ENCODE data around the gene SDR39U1.
A peak's percentile ranks its signal among the peaks of the same experiment; 100 is the strongest.

The SDR39U1 gene

GRCh38 chr14:24438223-24439097 is 4.1 kb downstream of the SDR39U1 start:
- DNase-seq (ENCODE audit: low spot score in 2 of 2): no peak
- Histone ChIP-seq H3K4me1 (peaks cover 12% of the 10 kb centered on the region), H3K9me3 (no peaks in the 10 kb centered on the region), H3K4me3 (no peak overlapping the region), H3K27me3 (ENCODE audit: low read depth) (no peaks in the 10 kb centered on the region), H3K36me3 (replicated peaks) (peaks cover 54% of the 10 kb centered on the region)
- in situ Hi-C loops (cut with MboI; ENCODE audit: low sequenced_read_pairs): no loop called here

DNA sequence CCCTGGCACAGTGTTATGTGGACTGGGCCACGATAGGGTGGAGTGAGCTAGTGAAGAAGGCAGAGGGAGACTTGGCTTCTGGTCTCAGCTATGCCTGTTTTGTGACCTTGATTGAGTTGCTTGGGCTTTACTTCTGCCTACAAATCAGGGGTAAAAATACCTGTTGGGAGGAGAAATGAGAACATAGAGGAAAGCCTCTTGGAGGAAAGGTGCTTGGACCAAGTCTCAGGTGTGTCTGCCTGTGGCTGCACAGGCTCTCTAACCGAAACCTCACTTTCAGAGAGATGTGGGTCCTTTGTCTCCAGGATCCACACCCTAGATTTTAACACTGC is 4.9 kb downstream of the SDR39U1 start:
- no peaks in the 10 kb centered on the region for H3K27me3 ChIP-seq (ENCODE audit: low read depth)
- in situ Hi-C loops (cut with MboI; ENCODE audit: low sequenced_read_pairs): no loop called here
- DNase-seq (ENCODE audit: low spot score in 2 of 2): no peak
- no peak overlapping the region for H3K4me3 ChIP-seq
- peaks cover 9% of the 10 kb centered on the region for H3K4me1 ChIP-seq
- peaks cover 61% of the 10 kb centered on the region for H3K36me3 ChIP-seq (replicated peaks)
- H3K9me3 ChIP-seq: no peaks in the 10 kb centered on the region

DNA sequence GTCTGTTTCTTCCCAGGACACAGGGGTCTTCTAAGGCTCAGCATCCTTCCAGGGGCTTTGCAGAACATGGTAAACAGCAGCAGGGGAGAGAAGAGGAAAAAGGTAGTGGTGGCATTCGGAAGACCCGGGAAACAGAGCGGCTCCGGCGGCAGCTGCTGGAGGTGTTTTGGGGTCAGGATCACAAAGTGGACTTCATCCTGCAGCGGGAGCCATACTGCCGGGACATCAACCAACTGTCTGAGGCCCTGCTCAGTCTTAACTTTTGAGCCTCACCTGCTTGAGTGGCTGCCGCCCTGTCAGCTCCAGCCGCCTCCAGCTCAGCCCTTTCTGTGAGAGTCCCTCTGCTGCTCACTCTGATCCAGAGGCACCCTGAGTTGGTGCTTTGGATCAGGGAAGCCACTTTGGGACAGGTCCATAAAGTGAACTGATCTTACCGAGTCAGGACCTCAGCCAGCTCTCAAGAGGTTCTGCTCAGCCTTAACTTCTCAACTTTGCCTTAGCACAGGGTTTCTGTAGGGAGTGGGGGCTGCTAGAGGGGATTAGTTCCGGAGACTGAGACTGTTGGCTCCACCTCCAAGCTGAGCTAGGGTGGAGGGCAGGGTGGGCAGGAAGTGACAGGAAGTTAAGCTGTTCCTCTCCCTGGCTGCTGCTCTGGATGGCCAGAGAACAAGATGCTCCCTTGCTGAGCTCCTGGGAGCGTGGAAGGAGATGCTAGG is 5.4 kb downstream of the SDR39U1 start:
- Histone ChIP-seq H3K27me3 (ENCODE audit: low read depth) (no peaks in the 10 kb centered on the region), H3K36me3 (replicated peaks) (peaks cover 65% of the 10 kb centered on the region), H3K9me3 (no peaks in the 10 kb centered on the region), H3K4me1 (peaks cover 9% of the 10 kb centered on the region), H3K4me3 (no peak overlapping the region)
- no peak for DNase-seq (ENCODE audit: low spot score in 2 of 2)
- in situ Hi-C loops (cut with MboI; ENCODE audit: low sequenced_read_pairs): no loop called here

DNA sequence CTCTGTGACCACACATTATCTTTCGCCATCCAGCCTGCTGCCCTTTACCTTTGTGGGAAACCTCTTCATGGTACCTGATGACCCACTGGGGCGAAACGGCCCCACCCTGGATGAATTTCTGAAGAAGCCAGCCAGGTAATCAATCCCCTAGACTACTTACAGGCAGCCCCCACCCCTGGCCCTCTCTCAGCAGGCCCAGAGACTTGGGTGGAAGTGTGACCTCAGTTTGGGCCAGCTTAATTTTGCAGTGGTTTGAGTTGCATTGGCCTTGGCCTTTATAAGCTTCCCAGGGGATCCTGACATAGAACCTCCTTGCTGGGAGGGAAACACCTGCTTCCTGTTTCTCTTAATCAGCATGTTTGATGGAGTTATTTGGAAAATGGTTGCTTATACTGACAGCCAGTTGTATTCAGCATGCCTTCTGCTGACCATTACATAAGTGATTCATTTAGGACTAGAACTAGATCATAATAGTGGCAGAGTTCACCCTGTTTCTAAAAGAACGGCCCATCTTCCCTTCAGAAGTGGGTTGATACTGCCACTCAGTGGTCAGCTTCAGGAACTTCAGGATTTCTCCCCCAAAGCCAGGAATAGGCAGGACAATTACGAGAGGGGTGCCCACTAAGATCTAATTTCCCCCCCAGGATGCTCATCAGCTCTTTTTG is 6.1 kb downstream of the SDR39U1 start:
- Histone ChIP-seq H3K9me3 (no peaks in the 10 kb centered on the region), H3K27me3 (ENCODE audit: low read depth) (no peaks in the 10 kb centered on the region), H3K4me1 (peaks cover 6% of the 10 kb centered on the region), H3K4me3 (no peak overlapping the region), H3K36me3 (replicated peaks) (peaks cover 65% of the 10 kb centered on the region)
- in situ Hi-C loops (cut with MboI; ENCODE audit: low sequenced_read_pairs): no loop called here
- DNase-seq (ENCODE audit: low spot score in 2 of 2): peak; percentile 55 to 56

DNA sequence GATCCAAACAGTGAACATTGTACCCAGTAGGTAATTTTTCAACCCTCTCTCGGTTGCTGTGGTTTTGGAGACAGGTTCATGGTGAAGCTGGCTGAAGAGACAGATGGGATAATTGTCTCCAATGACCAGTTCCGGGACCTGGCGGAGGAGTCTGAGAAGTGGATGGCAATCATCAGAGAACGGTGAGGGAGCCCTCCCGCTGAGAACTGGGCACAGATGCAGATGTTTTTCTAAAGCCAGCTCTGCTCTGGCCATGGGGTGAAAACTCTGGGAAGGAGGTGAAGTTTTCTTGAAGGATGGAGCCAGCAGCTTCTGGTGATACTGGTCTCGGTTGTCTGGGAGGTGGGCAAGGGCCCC is 6.6 kb downstream of the SDR39U1 start:
- H3K9me3 ChIP-seq: no peaks in the 10 kb centered on the region
- H3K27me3 ChIP-seq (ENCODE audit: low read depth): no peaks in the 10 kb centered on the region
- H3K4me1 ChIP-seq: peaks cover 6% of the 10 kb centered on the region
- in situ Hi-C loops (cut with MboI; ENCODE audit: low sequenced_read_pairs): no loop called here
- DNase-seq (ENCODE audit: low spot score in 2 of 2): no peak
- peaks cover 60% of the 10 kb centered on the region for H3K36me3 ChIP-seq (replicated peaks)
- H3K4me3 ChIP-seq: no peak overlapping the region

DNA sequence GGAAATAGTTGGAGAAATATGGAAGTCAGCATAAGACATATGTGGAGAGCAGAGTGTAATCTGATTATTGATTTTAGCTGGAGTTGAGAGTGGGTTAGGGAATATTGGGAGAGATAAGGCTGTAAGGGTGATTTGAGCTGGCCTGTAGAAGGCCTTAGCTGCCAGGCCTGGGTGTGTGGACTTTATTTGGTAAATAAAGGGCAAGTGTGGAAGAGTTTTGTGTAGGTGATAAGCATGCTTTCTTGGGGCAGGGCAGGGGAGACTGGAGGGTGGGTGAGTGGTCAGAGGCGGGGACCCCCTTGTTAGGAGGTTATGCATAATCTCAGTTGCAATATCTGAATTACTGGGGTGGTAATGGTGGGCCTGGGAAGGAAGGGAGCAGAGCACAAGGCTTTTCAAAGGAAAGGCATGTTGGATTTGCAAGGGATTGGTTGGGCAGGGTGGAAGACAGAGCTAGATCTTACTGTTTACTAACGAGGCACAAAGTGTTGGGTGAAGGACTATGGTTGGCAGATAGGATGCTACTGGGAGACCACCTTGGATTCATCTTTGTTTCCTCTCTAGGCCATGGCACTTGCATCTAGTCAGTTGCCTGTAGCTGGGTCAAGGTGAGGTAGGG is 7.3 kb downstream of the SDR39U1 start:
- Histone ChIP-seq H3K4me1 (peaks cover 8% of the 10 kb centered on the region), H3K36me3 (replicated peaks) (peaks cover 56% of the 10 kb centered on the region), H3K27me3 (ENCODE audit: low read depth) (no peaks in the 10 kb centered on the region), H3K9me3 (no peaks in the 10 kb centered on the region), H3K4me3 (no peak overlapping the region)
- no peak for DNase-seq (ENCODE audit: low spot score in 2 of 2)
- in situ Hi-C loops (cut with MboI; ENCODE audit: low sequenced_read_pairs): no loop called here

GRCh38 chr14:24434676-24435075 is 7.9 kb downstream of the SDR39U1 start:
- Histone ChIP-seq H3K4me3 (no peak overlapping the region), H3K36me3 (replicated peaks) (peaks cover 53% of the 10 kb centered on the region)
- DNase-seq (ENCODE audit: low spot score in 2 of 2): no peak

DNA sequence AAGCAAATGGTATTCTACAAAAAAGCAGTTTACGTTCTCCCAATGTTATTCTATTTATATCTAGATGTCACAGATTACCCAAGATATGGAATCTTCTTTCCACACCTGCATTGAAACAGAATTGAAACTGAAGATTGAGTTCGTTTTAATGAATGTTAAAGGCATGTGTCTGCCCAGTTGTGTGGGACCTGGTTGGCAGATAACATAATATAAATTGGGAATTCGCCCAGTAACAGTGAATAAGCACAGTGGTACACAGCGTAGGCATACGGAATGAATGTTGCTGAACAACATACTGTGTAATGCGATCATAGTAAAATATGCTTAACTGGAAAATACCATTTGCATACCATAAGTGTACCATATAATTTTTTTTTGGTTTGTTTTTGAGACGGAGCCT is 8.5 kb downstream of the SDR39U1 start:
- in situ Hi-C loops (cut with MboI; ENCODE audit: low sequenced_read_pairs): loop anchor here (5.0 kb wide), 2 partner anchors 102 to 192 kb away; partner anchors contain the start of gene TINF2
- Histone ChIP-seq H3K9me3 (no peaks in the 10 kb centered on the region), H3K4me1 (peaks cover 13% of the 10 kb centered on the region), H3K4me3 (no peak overlapping the region), H3K27me3 (ENCODE audit: low read depth) (no peaks in the 10 kb centered on the region), H3K36me3 (replicated peaks) (peaks cover 46% of the 10 kb centered on the region)
- DNase-seq (ENCODE audit: low spot score in 2 of 2): no peak

More at GRCh38 chr14:24434676-24435075, 7.9 kb downstream of the SDR39U1 start:
- no peaks in the 10 kb centered on the region for H3K9me3 ChIP-seq
- in situ Hi-C loops (cut with MboI; ENCODE audit: low sequenced_read_pairs): loop anchor here (5.0 kb wide), 2 partner anchors 102 to 192 kb away; partner anchors contain the start of gene TINF2
- H3K27me3 ChIP-seq (ENCODE audit: low read depth): no peaks in the 10 kb centered on the region
- H3K4me1 ChIP-seq: peaks cover 8% of the 10 kb centered on the region

DNA sequence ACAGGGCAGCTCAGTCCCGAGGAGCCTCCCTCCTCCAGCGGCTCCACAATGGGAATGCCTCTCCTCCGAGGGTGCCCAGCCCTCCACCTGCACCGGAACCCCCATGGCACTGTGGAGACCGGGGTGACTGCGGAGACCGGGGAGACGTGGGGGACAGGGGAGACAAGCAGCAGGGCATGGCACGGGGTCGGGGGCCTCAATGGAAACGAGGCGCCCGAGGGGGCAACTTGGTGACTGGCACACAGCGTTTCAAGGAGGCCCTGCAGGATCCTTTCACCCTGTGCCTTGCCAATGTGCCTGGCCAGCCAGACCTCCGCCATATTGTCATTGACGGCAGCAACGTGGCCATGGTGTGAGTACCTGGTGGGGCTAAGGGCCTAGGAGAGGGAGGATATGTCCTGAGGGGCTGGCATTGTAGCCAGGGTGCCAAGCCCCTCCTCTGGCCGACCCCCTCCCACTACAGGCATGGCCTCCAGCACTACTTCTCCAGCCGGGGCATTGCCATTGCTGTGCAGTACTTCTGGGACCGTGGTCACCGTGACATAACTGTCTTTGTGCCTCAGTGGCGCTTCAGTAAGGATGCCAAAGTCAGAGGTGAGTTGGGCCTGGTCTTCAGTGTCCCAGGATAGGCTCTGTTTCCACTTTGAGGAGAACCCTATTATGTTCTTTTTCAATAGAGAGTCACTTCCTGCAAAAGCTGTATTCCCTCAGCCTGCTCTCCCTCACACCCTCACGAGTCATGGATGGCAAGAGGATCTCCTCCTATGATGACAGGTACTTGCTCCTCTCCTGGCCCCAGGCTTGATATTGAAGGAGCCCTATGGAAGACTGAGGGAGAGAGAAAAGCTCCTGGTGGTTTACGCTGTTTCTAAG is 10.1 kb downstream of the SDR39U1 start:
- H3K27me3 ChIP-seq (ENCODE audit: low read depth): no peaks in the 10 kb centered on the region
- in situ Hi-C loops (cut with MboI; ENCODE audit: low sequenced_read_pairs): loop anchor here (5.0 kb wide), 2 partner anchors 100 to 190 kb away; partner anchors contain the start of gene TINF2
- H3K4me3 ChIP-seq: no peak overlapping the region
- H3K9me3 ChIP-seq: no peaks in the 10 kb centered on the region
- H3K36me3 ChIP-seq (replicated peaks): peaks cover 31% of the 10 kb centered on the region
- H3K4me1 ChIP-seq: peaks cover 13% of the 10 kb centered on the region
- DNase-seq (ENCODE audit: low spot score in 2 of 2): no peak

DNA sequence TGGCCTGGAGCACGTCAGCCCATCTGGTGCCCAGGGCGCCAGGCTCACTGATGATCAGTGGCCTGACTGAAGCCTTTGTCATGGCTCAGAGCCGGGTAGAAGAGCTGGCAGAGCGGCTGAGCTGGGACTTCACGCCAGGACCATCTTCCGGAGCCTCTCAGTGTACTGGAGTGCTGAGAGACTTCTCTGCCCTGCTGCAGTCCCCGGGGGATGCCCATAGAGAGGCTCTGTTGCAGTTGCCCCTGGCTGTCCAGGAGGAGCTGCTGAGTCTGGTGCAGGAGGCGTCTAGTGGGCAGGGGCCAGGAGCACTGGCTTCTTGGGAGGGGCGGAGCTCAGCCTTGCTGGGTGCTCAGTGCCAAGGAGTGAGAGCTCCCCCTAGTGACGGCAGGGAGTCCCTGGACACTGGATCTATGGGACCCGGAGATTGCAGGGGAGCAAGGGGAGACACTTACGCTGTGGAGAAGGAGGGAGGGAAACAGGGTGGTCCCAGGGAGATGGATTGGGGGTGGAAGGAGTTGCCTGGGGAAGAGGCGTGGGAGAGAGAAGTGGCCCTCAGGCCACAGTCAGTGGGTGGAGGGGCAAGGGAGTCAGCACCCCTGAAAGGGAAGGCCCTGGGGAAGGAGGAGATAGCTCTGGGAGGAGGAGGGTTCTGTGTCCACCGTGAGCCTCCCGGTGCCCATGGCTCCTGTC is 10.9 kb downstream of the SDR39U1 start:
- Histone ChIP-seq H3K4me3 (no peak overlapping the region; the same call in 1 of the 2 replicates), H3K4me1 (peaks cover 13% of the 10 kb centered on the region)
- in situ Hi-C loops (cut with MboI; ENCODE audit: low sequenced_read_pairs): loop anchor here (5.0 kb wide), 2 partner anchors 99 to 189 kb away; partner anchors contain the start of gene TINF2

DNA sequence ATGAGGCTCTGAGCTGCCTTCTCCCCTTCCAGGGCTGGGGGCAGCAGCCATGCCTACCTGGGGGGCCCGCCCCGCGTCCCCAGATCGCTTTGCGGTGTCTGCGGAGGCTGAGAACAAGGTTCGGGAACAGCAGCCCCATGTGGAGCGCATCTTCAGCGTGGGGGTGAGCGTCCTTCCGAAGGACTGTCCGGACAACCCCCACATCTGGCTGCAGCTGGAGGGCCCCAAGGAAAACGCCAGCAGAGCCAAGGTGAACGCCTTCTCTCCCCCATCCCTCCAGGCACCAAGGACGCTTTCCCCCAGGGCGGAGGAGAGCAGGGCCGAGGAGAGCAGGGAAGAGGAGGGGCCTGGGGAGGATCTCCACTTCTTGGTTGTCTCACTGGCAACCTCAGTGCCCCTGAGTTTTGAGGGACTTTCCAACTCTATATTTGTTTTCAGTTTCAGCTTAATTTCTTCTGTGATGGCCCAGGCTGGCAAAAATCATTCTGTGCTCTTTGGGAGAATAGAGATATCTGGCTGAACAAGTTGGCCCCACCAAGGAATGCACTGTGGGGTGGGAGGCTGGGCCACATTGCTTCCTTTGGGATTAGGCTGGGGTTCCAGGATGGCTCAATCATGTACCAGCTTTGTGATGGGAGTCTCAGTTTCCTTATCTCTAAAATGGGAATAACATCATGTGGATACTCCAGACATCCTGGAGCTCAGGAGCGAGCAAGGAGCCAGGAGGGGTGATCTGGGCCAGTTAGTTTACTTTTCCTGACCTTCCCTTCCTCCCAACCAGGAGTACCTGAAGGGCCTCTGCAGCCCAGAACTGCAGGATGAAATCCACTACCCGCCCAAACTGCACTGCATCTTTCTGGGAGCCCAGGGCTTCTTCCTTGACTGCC is 11.7 kb downstream of the SDR39U1 start:
- Histone ChIP-seq H3K36me3 (replicated peaks) (peaks cover 15% of the 10 kb centered on the region), H3K4me3 (peak overlapping the region; percentile 59), H3K9me3 (no peaks in the 10 kb centered on the region), H3K4me1 (peaks cover 13% of the 10 kb centered on the region), H3K27me3 (ENCODE audit: low read depth) (no peaks in the 10 kb centered on the region)
- in situ Hi-C loops (cut with MboI; ENCODE audit: low sequenced_read_pairs): loop anchor here (5.0 kb wide), 2 partner anchors 99 to 189 kb away; partner anchors contain the start of gene TINF2
- peak in 1 of 2 experiments; percentile 70 for DNase-seq (ENCODE audit: low spot score in 2 of 2)

More for the DNA sequence above, 10.9 kb downstream of the SDR39U1 start:
- Histone ChIP-seq H3K27me3 (ENCODE audit: low read depth) (no peaks in the 10 kb centered on the region), H3K36me3 (replicated peaks) (peaks cover 23% of the 10 kb centered on the region), H3K9me3 (no peaks in the 10 kb centered on the region)
- DNase-seq (ENCODE audit: low spot score in 2 of 2): peak; percentile 92 to 97

Measured in HAP-1 (cell line).